ENCODE measurements around the gene CCDC188.

CCDC188 gene

GRCh38 chr22:20116376-20116950 lies 34.4 kb downstream of the CCDC188 start:
- no peak for DNase-seq

- no peak for DNase-seq
These were observed 35.0 kb downstream of the CCDC188 start, which contains the start of gene RANBP1 for GRCh38 chr22:20115691-20116375. RANBP1 (plus strand) TSS chr22:20116104; CDS start chr22:20116185, 81 bp downstream.

GRCh38 chr22:20114506-20115475 lies 36.1 kb downstream of the CCDC188 start:
- DNase-seq, result no peak

GRCh38 chr22:20113551-20114310 lies 37.1 kb downstream of the CCDC188 start:
- DNase-seq, result no peak

GRCh38 chr22:20112623-20113511 lies 38.0 kb downstream of the CCDC188 start:
- DNase-seq, result no peak

- no peak for DNase-seq
These were observed 38.9 kb downstream of the CCDC188 start for GRCh38 chr22:20111689-20112622.

GRCh38 chr22:20111045-20111688 lies 39.7 kb downstream of the CCDC188 start:
- no peak for DNase-seq

- DNase-seq, result no peak
These were observed 40.4 kb downstream of the CCDC188 start for GRCh38 chr22:20110359-20110985.

GRCh38 chr22:20109411-20110358 lies 41.2 kb downstream of the CCDC188 start:
- DNase-seq, result no peak

GRCh38 chr22:20108757-20109230 lies 42.1 kb downstream of the CCDC188 start:
- no peak for DNase-seq

- no peak for DNase-seq
These were observed 42.7 kb downstream of the CCDC188 start for GRCh38 chr22:20107951-20108756.

GRCh38 chr22:20107471-20107901 lies 43.4 kb downstream of the CCDC188 start:
- DNase-seq, result no peak

GRCh38 chr22:20106849-20107237 lies 44.0 kb downstream of the CCDC188 start:
- DNase-seq, result no peak

- DNase-seq, result no peak
These were observed 44.5 kb downstream of the CCDC188 start for GRCh38 chr22:20106205-20106848.

GRCh38 chr22:20105456-20106204 lies 45.2 kb downstream of the CCDC188 start:
- no peak for DNase-seq
